ENCODE results near the gene TIMD4.

- TF ChIP-seq POLR2A (IDR thresholded peaks at IDR 0.05) = no peak
- no peak for TF ChIP-seq CTCF (IDR thresholded peaks at IDR 0.05)
Measured at GRCh38 chr5:156971848-156972525, 9.0 kb upstream of the TIMD4 start.

Measured in stomach (tissue), 4 donors.